NCI-H345 (cell line): ENCODE results near the gene HACE1.
A peak's percentile ranks its signal among the peaks of the same experiment; 100 is the strongest.

ENCODE experiments used
- DNase-seq: peaks from one replicate; lab custom pipeline; 2025; lab: John Stamatoyannopoulos, UW

HACE1 gene

GRCh38 chr6:104685871-104686549 is 173.7 kb downstream of the HACE1 start:
- no peak for DNase-seq

- no peak for DNase-seq
Observed at GRCh38 chr6:104684911-104685415, 174.8 kb downstream of the HACE1 start.

- DNase-seq, result no peak
Observed at GRCh38 chr6:104683809-104684208, 175.9 kb downstream of the HACE1 start.

- peak; percentile 36 for DNase-seq
Observed at GRCh38 chr6:104682722-104683643, 176.7 kb downstream of the HACE1 start.

- DNase-seq, result no peak
Observed at GRCh38 chr6:104680539-104680938, 179.2 kb downstream of the HACE1 start.

- no peak for DNase-seq
Observed at GRCh38 chr6:104679971-104680370, 179.7 kb downstream of the HACE1 start.
